Pancreas (tissue), 10 donors: ENCODE results near the gene ZDHHC14. TPM values are rescaled to one million over a fixed set of nuclear protein-coding genes. Genes with fewer than 3 reads are reported as not detected.

Source experiments
- ATAC-seq, 4 donors: fragments of 200-7000 bp; cut with Tn5 transposase; one replicate each; pipeline versions ENCODE4 v1.8.0 to v1.9.1; 2020; ENCODE audit warnings: mild to moderate bottlenecking in 4 of 4, moderate library complexity in 4 of 4
- DNase-seq, 6 donors: peaks; one replicate each; pipeline ENCODE4 v3.0.0-alpha.2; 2020
- FAIRE-seq: peaks from 2 replicates; lab custom pipeline; 2012; peaks lifted over from hg19 to GRCh38; lab: Jason Lieb, UNC
- H3K27ac ChIP-seq, 4 donors: fragments of 200-600 bp; sonication (generic); 1 replicate in 3 of 4; 2 replicates in 1 of 4; pipeline versions ENCODE4 v1.5.0 to v1.8.0; 2020
- H3K27me3 ChIP-seq, 4 donors: fragments of 200-600 bp; one replicate each; pipeline ENCODE4 v1.8.0; 2021
- H3K36me3 ChIP-seq, 3 donors: fragments of 200-600 bp; sonication (generic) in 1 of 3; one replicate each; pipeline versions ENCODE4 v1.5.0 to v1.8.0; 2020 to 2021
- H3K4me1 ChIP-seq, 3 donors: fragments of 200-600 bp; one replicate each; pipeline ENCODE4 v1.8.0; 2021
- H3K4me3 ChIP-seq, 4 donors: fragments of 200-600 bp; sonication (generic) in 2 of 4; one replicate each; pipeline versions ENCODE4 v1.5.0 to v1.8.0; 2020 to 2021
- H3K9me3 ChIP-seq, 4 donors: fragments of 200-600 bp; one replicate each; pipeline ENCODE4 v1.8.0; 2021
- WGBS, 2 donors: extraction: QIAGEN DNeasy Blood & Tissue Kit; methylation state at CpG; one replicate each; pipeline ENCODE4 v1.1.7; 2013; 5-methylcytosine and 5-hydroxymethylcytosine counted together
- intact Hi-C, 3 donors: fragments of 100-400 bp; cut with DNase I; formaldehyde crosslinking; loops; one replicate each; pipeline versions ENCODE4 v1.11.1 to v1.14.2; 2022
- polyA plus RNA-seq, 2 donors: library from polyadenylated mRNA; stranded (reverse); fragments of 200-250 nt; gene quantifications; one replicate each; pipeline ENCODE4 v1.2.3, GENCODE V29; 2013
- total RNA-seq, 6 donors: library from RNA; stranded (reverse); fragmentation: NEBNext Ultra II Directional in 4 of 6; extraction: Animal tissue kit (Norgen Biotek cat#: 25700) in 4 of 6; gene quantifications; one replicate each; pipeline versions ENCODE4 v1.2.1 to v1.2.4, GENCODE V29; 2021 to 2023
- TF ChIP-seq, protein P1 (sequence below), 4 donors: fragments of 200-600 bp; sonication (generic) in 3 of 4; IDR thresholded peaks; one replicate each; pipeline versions ENCODE4 v1.5.0 to v1.8.0; 2021; ENCODE audit warnings: antibody characterized with exemption in 4 of 4
- donor health status: healthy with polysubstance abuse.
- donor health status: DM: no; HTN: no; CAD: no; lungs with moderate emphysema.
- donor health status: DM: no; HTN: no; CAD: no.
- donor health status: control.
- donor health status: control.
- donor health status: Bipolar disorder and iron deficiency.
- donor health status: DM: yes; HTN: yes; CAD: no.
- donor health status: DM: no; HTN: no; CAD: no.
- donor health status: DM: no; HTN: no; CAD: no.
- donor health status: DM: yes; HTN: yes; CAD: no.

Gene ZDHHC14
- total and polyA plus RNA-seq, 8 donors: 3.1 to 9.9 (median 4.5) TPM

DNA sequence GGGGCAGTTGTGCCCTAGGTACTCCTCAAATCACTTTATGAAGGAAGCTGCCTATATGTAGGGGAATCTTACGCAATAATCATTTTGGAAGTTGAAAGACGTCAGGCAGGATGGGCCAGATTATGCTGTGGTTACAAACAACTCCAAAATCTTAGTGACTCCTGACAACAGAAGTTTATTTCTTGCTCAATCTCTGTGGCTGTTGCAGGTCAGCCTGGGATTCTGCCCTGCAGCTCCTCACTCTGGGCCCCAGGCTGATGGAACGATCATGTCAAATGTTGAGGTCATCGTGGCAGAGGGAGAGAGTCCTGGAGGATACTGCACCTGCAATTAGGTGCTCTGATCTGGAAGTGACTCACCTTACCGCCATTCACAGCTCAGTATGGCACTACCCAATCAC is 88.4 kb downstream of the ZDHHC14 start:
- 87 to 91% methylated on average over 5 of the region's 5 CpGs for WGBS, 2 donors

DNA sequence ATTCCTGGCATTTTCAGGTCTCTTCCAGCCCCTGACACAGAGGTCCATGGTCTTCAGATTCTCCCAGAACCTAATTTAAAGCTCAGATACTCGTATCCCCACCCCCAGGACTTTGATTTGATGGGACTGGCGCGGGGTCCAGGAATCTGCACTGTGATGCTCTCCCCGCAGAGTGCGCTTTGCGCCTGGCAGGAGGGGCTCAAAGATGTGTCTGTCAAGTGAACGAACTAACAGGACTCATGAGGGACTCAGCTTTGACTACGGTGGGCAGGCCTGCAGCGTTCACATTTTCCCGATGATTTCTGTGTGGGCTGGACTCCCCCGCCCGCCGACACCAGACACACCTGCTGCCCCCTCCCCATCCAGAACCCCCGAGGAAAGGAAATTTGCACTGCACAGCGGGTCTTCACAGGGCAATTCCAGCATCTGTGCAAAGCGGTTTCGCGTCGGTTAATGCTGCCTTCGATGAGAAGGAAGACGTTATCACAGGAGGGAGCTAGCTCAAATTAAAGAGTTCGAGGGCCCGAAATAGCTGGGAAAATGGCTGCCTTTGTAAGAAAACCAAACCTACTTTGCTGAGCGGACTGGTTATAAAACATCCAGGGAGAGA is 90.2 kb downstream of the ZDHHC14 start:
- Histone ChIP-seq H3K27me3 (no peaks in the 10 kb centered on the region), H3K4me1 (no peaks in the 10 kb centered on the region), H3K27ac (no peak overlapping the region), H3K4me3 (no peak overlapping the region), H3K9me3 (no peaks in the 10 kb centered on the region), H3K36me3 (no peaks in the 10 kb centered on the region)
- intact Hi-C loops: no loop called here
- ATAC-seq (no peak), FAIRE-seq (no peak), DNase-seq (no peak)
- TF ChIP-seq, protein P1, sequence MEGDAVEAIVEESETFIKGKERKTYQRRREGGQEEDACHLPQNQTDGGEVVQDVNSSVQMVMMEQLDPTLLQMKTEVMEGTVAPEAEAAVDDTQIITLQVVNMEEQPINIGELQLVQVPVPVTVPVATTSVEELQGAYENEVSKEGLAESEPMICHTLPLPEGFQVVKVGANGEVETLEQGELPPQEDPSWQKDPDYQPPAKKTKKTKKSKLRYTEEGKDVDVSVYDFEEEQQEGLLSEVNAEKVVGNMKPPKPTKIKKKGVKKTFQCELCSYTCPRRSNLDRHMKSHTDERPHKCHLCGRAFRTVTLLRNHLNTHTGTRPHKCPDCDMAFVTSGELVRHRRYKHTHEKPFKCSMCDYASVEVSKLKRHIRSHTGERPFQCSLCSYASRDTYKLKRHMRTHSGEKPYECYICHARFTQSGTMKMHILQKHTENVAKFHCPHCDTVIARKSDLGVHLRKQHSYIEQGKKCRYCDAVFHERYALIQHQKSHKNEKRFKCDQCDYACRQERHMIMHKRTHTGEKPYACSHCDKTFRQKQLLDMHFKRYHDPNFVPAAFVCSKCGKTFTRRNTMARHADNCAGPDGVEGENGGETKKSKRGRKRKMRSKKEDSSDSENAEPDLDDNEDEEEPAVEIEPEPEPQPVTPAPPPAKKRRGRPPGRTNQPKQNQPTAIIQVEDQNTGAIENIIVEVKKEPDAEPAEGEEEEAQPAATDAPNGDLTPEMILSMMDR (IDR thresholded peaks at IDR 0.05): no peak
- 95% methylated on average over 24 of the region's 24 CpGs for WGBS, 2 donors

More for the DNA sequence above, 88.4 kb downstream of the ZDHHC14 start:
- no peak overlapping the region for H3K4me3 ChIP-seq
- no peaks in the 10 kb centered on the region for H3K36me3 ChIP-seq
- FAIRE-seq (no peak), ATAC-seq (no peak), DNase-seq (no peak)
- TF ChIP-seq, protein P1 (IDR thresholded peaks at IDR 0.05): no peak
- intact Hi-C loops: no loop called here
- no peaks in the 10 kb centered on the region for H3K27me3 ChIP-seq
- H3K4me1 ChIP-seq: no peaks in the 10 kb centered on the region
- no peaks in the 10 kb centered on the region for H3K9me3 ChIP-seq
- no peak overlapping the region for H3K27ac ChIP-seq

DNA sequence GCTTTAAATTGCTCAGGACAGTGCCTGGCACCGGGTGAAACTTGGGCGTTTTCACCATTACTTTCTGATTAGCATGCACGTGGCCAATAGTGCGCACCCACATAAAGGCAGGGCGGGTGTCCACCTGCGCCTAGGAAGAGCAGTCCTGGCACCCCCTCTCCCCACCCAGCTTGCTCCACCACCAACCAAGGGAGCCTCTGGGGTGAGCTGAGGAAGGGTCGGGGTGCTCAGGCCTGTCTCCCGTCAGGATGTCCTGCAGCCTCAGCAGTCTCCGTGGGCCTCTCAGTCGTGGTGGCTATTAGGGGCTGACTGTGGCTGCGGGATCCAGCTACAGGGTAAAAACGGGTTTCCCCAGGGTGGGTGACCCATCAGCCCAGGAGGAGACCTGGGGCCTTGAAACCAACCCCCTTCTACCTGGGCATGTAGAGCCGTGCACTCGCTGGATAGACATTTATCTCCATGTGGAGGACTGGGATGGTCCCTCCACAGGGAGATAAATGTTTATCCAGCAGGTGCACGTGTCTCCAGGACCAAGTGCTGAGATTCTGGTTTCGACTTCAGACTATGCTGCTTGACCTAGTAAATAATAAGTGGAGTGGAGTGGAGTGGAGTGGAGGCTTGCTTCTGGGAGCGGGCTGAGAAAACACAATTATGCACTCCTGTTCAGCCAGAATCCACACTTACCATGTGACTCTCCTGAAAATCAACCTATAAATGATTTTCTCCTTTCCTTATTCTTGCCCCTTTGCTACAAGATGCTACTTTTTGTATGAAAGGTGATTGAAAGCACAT is 91.1 kb downstream of the ZDHHC14 start:
- Histone ChIP-seq H3K36me3 (no peaks in the 10 kb centered on the region), H3K4me1 (no peaks in the 10 kb centered on the region), H3K9me3 (no peaks in the 10 kb centered on the region), H3K27ac (no peak overlapping the region), H3K4me3 (no peak overlapping the region), H3K27me3 (no peaks in the 10 kb centered on the region)
- intact Hi-C loops: no loop called here
- DNase-seq (no peak), FAIRE-seq (no peak), ATAC-seq (peak in 1 of 4 donors; percentile 29)
- WGBS, 2 donors: 85 to 87% methylated on average over 17 of the region's 17 CpGs
- TF ChIP-seq, protein P1 (IDR thresholded peaks at IDR 0.05): no peak

DNA sequence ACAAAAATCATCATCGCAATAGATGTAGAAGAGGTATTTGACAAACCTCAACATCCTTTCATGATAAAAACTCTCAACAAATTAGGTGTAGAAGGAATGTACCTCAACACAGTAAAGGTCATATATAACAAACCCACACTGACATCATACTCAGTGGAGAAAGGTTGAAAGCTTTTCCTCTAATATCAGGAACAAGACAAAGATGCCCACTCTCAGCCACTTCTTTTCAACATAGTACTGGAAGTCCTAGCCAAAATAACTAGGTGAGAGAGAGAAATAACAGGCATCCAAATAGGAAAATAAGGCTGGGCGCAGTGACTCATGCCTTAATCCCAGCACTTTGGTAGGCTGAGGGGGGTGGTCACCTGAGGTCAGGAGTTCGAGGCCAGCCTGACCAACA is 95.8 kb downstream of the ZDHHC14 start:
- Histone ChIP-seq H3K4me3 (no peak overlapping the region), H3K4me1 (peaks cover 0 to 12% (median 0%) of the 10 kb centered on the region in 3 donors), H3K27me3 (no peaks in the 10 kb centered on the region), H3K27ac (no peak overlapping the region), H3K36me3 (no peaks in the 10 kb centered on the region), H3K9me3 (no peaks in the 10 kb centered on the region)
- intact Hi-C loops: no loop called here
- FAIRE-seq (no peak), DNase-seq (no peak), ATAC-seq (no peak)
- WGBS, 2 donors: 96 to 98% methylated on average over 3 of the region's 3 CpGs
- TF ChIP-seq, protein P1 (IDR thresholded peaks at IDR 0.05): no peak

DNA sequence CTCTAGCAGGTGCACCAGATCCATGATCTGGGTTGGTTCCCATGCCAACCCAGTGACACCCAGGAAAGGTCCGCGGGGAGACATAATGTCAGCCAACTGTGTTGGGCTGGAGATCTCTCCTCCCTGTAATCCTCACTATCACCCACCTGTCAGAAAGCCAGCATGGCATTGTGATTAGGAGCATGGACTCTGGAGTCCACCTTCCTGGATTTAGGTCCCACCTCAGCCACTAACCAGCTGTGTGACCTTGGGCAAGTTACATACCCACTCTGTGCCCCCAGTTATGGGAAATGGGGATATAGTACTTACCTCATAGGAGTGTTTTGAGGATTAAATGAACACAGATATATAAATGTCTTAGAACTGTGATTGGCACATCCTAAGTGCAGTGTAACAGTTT is 97.9 kb downstream of the ZDHHC14 start:
- intact Hi-C loops: no loop called here
- H3K4me1 ChIP-seq: peaks cover 0 to 12% (median 0%) of the 10 kb centered on the region in 3 donors
- H3K9me3 ChIP-seq: no peaks in the 10 kb centered on the region
- ATAC-seq (peak; percentile 38 to 63 (median 48)), DNase-seq (no peak), FAIRE-seq (no peak)
- TF ChIP-seq, protein P1 (IDR thresholded peaks at IDR 0.05): no peak
- 44 to 63% methylated on average over 2 of the region's 2 CpGs for WGBS, 2 donors
- H3K27ac ChIP-seq: peak overlapping the region in 1 of 4 donors; percentile 37
- H3K27me3 ChIP-seq: no peaks in the 10 kb centered on the region
- H3K36me3 ChIP-seq: no peaks in the 10 kb centered on the region
- no peak overlapping the region for H3K4me3 ChIP-seq
